Smooth muscle cell (in vitro differentiated cells): ENCODE results near the gene CDH13. TPM values are rescaled to one million over a fixed set of nuclear protein-coding genes. Genes with fewer than 3 reads are reported as not detected.

Experiments used
- DNase-seq: peaks from one replicate; lab custom pipeline; 2025; ENCODE audit not compliant: unreplicated experiment; lab: John Stamatoyannopoulos, UW
- H2AFZ ChIP-seq: fragments of 200-600 bp; sonication (generic); 2 replicates; pipeline ENCODE4 v1.6.0; 2016; ENCODE audit warnings: antibody characterized with exemption, low read depth, mild to moderate bottlenecking
- H3F3A ChIP-seq: fragments of 200-600 bp; sonication (generic); 2 replicates; pipeline ENCODE4 v1.6.0; 2017; ENCODE audit warnings: antibody characterized with exemption, low read depth
- H3K27ac ChIP-seq: fragments of 200-600 bp; sonication (generic); 2 replicates; pipeline ENCODE4 v1.5.1; 2016; ENCODE audit warnings: low read depth, mild to moderate bottlenecking
- H3K27me3 ChIP-seq: fragments of 200-600 bp; sonication (generic); 2 replicates; pipeline ENCODE4 v1.6.1; 2016; ENCODE audit warnings: low read depth, mild to moderate bottlenecking
- H3K36me3 ChIP-seq: fragments of 200-600 bp; sonication (generic); 2 replicates; pipeline ENCODE4 v1.5.1; 2016; ENCODE audit warnings: low read depth
- H3K4me1 ChIP-seq: fragments of 200-600 bp; sonication (generic); 2 replicates; pipeline ENCODE4 v1.5.1; 2016; ENCODE audit warnings: low read depth
- H3K4me2 ChIP-seq: fragments of 200-600 bp; sonication (generic); 2 replicates; pipeline ENCODE4 v1.6.0; 2016; ENCODE audit warnings: mild to moderate bottlenecking
- H3K4me3 ChIP-seq: fragments of 200-600 bp; sonication (generic); 2 replicates; pipeline ENCODE4 v1.5.1; 2016; ENCODE audit warnings: mild to moderate bottlenecking
- H3K79me2 ChIP-seq: fragments of 200-600 bp; sonication (generic); 2 replicates; pipeline ENCODE4 v1.6.0; 2016; ENCODE audit warnings: low read depth, mild to moderate bottlenecking
- H3K9ac ChIP-seq: fragments of 200-600 bp; sonication (generic); 2 replicates; pipeline ENCODE4 v1.6.0; 2016; ENCODE audit warnings: low read depth
- H3K9me3 ChIP-seq: fragments of 200-600 bp; sonication (generic); replicated peaks from 2 replicates; pipeline ENCODE4 v1.5.1; 2016; ENCODE audit warnings: low read depth
- H4K20me1 ChIP-seq: fragments of 200-600 bp; sonication (generic); 2 replicates; pipeline ENCODE4 v1.6.0; 2016; ENCODE audit warnings: low read depth
- CTCF ChIP-seq: fragments of 200-600 bp; sonication (generic); IDR thresholded peaks from 2 replicates; pipeline ENCODE4 v1.5.1; 2017; ENCODE audit warnings: borderline replicate concordance, mild to moderate bottlenecking, antibody characterized with exemption; ENCODE audit not compliant: insufficient read depth, poor library complexity, severe bottlenecking
- WGBS: methylation state at CpG from one replicate; pipeline ENCODE4 v1.1.7; 2016; ENCODE audit warnings: low lambda C conversion rate; 5-methylcytosine and 5-hydroxymethylcytosine counted together
- polyA plus RNA-seq: library from polyadenylated mRNA; unstranded; fragments of >200 nt; fragmentation: Nextera tagmentation; extraction: Ambion mirVana; gene quantifications from 2 replicates; pipeline ENCODE4 v1.2.1, GENCODE V29; 2016
- total RNA-seq: library from RNA; depleted of rRNA; stranded (reverse); fragments of >200 nt; gene quantifications from 2 replicates; pipeline ENCODE4 v1.2.3, GENCODE V29; 2014

CDH13 gene
- total and polyA plus RNA-seq, 2 experiments from 2014 or later: 12.1 to 32.2 TPM

GRCh38 chr16:83809092-83809491 is 1182.3 kb downstream of the CDH13 start:
- Histone ChIP-seq H3K9ac (peak overlapping the region; percentile 89), H3K36me3 (no peaks in the 10 kb centered on the region), H4K20me1 (peaks cover 28% of the 10 kb centered on the region), H3K27ac (no peak overlapping the region), H3K4me2 (peak overlapping the region; percentile 96), H3K27me3 (no peaks in the 10 kb centered on the region), H3K79me2 (peaks cover 23% of the 10 kb centered on the region), H2AFZ (no peak overlapping the region), H3K4me3 (peak overlapping the region; percentile 93), H3K4me1 (peaks cover 17% of the 10 kb centered on the region), H3K9me3 (no peaks in the 10 kb centered on the region), H3F3A (peaks cover 5% of the 10 kb centered on the region)
- no peak for DNase-seq
- TF ChIP-seq CTCF: no peak
- 83% methylated on average over 12 of the region's 13 CpGs for WGBS

GRCh38 chr16:83810901-83811300 is 1184.1 kb downstream of the CDH13 start:
- Histone ChIP-seq H3K4me1 (peaks cover 16% of the 10 kb centered on the region), H3K36me3 (no peaks in the 10 kb centered on the region), H4K20me1 (peaks cover 28% of the 10 kb centered on the region), H3K27me3 (no peaks in the 10 kb centered on the region), H2AFZ (no peak overlapping the region), H3K79me2 (peaks cover 23% of the 10 kb centered on the region), H3K4me3 (no peak overlapping the region), H3K9me3 (no peaks in the 10 kb centered on the region), H3F3A (no peaks in the 10 kb centered on the region), H3K4me2 (peak overlapping the region; percentile 15), H3K9ac (no peak overlapping the region), H3K27ac (peak overlapping the region; percentile 44)
- WGBS: 69% methylated on average over 1 of the region's 1 CpG
- no peak for DNase-seq
- TF ChIP-seq CTCF: no peak

DNA sequence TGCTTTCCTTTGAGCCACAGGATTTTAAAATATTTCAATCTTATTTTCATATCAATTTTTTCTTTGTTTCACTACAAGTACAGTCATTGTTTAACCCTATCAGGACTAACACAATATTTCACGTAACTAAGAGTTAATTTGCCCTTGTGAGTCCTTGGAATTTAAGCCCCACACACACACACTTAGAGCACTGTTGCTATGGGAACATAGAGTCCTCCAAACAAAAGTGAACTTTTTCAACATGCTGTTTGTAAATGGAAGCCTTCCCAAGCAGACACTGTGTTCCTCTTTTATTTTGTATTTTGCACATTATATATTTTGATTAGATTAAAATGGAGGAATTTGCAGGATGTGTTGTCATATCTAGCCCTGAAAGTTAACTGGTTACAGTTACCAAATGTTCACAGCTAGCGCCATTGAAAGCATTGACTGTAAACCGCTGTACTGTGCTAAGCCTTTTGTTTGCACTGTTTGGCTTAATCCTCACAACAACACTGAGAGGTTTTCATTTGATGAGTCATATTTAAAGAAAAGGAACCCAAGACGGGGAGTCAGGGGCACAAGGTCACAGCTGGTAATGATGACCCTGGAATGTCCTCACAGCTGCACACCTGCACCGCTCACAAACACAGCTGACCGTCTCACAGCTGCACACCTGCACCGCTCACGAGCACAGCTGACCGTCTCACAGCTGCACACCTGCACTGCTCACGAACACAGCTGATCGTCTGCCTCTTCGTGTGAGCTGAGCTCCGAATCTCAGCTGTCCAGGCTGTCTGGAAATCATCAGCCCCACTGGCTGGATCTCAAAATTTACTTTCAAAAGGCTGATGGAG is 1187.3 kb downstream of the CDH13 start:
- Histone ChIP-seq H3K4me1 (peaks cover 10% of the 10 kb centered on the region), H3K9ac (peak overlapping the region; percentile 9), H4K20me1 (peaks cover 26% of the 10 kb centered on the region), H3K4me2 (peak overlapping the region; percentile 14), H3K4me3 (no peak overlapping the region), H3K9me3 (no peaks in the 10 kb centered on the region), H3K27ac (peak overlapping the region; percentile 35), H3F3A (no peaks in the 10 kb centered on the region), H2AFZ (no peak overlapping the region), H3K79me2 (peaks cover 14% of the 10 kb centered on the region), H3K27me3 (no peaks in the 10 kb centered on the region), H3K36me3 (no peaks in the 10 kb centered on the region)
- TF ChIP-seq CTCF: no peak
- DNase-seq: no peak
- 46% methylated on average over 13 of the region's 13 CpGs for WGBS

GRCh38 chr16:83814659-83814985 is 1187.9 kb downstream of the CDH13 start:
- Histone ChIP-seq H3K9me3 (no peaks in the 10 kb centered on the region), H3K4me1 (peaks cover 8% of the 10 kb centered on the region), H3K36me3 (no peaks in the 10 kb centered on the region), H3K27me3 (no peaks in the 10 kb centered on the region), H3K4me3 (no peak overlapping the region), H3K79me2 (peaks cover 8% of the 10 kb centered on the region), H3K4me2 (no peak overlapping the region), H4K20me1 (peaks cover 21% of the 10 kb centered on the region), H2AFZ (no peak overlapping the region), H3F3A (no peaks in the 10 kb centered on the region), H3K9ac (no peak overlapping the region), H3K27ac (peak overlapping the region; percentile 32)
- no peak for DNase-seq
- WGBS: 81% methylated on average over 4 of the region's 4 CpGs
- TF ChIP-seq CTCF: no peak
